ENCODE data around the gene ST3GAL3. TPM values are rescaled to one million over a fixed set of nuclear protein-coding genes. Genes with fewer than 3 reads are reported as not detected.

The ST3GAL3 gene
- total and polyA plus RNA-seq, 2 of the 13 experiments (the other 11 are each of a cell fraction or from before 2014, with no cell fraction given): 5.1 to 8.1 TPM

GRCh38 chr1:43707190-43708001 lies at the start of gene ST3GAL3 (continued):
- TF ChIP-seq, protein P1, sequence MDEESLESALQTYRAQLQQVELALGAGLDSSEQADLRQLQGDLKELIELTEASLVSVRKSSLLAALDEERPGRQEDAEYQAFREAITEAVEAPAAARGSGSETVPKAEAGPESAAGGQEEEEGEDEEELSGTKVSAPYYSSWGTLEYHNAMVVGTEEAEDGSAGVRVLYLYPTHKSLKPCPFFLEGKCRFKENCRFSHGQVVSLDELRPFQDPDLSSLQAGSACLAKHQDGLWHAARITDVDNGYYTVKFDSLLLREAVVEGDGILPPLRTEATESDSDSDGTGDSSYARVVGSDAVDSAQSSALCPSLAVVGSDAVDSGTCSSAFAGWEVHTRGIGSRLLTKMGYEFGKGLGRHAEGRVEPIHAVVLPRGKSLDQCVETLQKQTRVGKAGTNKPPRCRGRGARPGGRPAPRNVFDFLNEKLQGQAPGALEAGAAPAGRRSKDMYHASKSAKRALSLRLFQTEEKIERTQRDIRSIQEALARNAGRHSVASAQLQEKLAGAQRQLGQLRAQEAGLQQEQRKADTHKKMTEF (CRISPR knock-in tag; IDR thresholded peaks at IDR 0.05): peak; percentile 39; the same call in 1 of the 2 replicates
- peak; percentile 42 for TF ChIP-seq ZMYM4 (CRISPR knock-in tag; IDR thresholded peaks at IDR 0.05)
- peak; percentile 78 for TF ChIP-seq MXD1 (CRISPR knock-in tag; IDR thresholded peaks at IDR 0.05)
- no peak for TF ChIP-seq SRSF9 (IDR thresholded peaks at IDR 0.05; ENCODE audit: borderline replicate concordance, insufficient read depth, low read depth, low read length, poor library complexity, severe bottlenecking)
- TF ChIP-seq ZSCAN9 (CRISPR knock-in tag; IDR thresholded peaks at IDR 0.05; ENCODE audit: borderline replicate concordance): peak; percentile 60; the same call in 1 of the 2 replicates
- TF ChIP-seq SMAD9 (CRISPR knock-in tag; IDR thresholded peaks at IDR 0.05): no peak
- TF ChIP-seq, protein P2, sequence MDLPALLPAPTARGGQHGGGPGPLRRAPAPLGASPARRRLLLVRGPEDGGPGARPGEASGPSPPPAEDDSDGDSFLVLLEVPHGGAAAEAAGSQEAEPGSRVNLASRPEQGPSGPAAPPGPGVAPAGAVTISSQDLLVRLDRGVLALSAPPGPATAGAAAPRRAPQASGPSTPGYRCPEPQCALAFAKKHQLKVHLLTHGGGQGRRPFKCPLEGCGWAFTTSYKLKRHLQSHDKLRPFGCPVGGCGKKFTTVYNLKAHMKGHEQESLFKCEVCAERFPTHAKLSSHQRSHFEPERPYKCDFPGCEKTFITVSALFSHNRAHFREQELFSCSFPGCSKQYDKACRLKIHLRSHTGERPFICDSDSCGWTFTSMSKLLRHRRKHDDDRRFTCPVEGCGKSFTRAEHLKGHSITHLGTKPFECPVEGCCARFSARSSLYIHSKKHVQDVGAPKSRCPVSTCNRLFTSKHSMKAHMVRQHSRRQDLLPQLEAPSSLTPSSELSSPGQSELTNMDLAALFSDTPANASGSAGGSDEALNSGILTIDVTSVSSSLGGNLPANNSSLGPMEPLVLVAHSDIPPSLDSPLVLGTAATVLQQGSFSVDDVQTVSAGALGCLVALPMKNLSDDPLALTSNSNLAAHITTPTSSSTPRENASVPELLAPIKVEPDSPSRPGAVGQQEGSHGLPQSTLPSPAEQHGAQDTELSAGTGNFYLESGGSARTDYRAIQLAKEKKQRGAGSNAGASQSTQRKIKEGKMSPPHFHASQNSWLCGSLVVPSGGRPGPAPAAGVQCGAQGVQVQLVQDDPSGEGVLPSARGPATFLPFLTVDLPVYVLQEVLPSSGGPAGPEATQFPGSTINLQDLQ (CRISPR knock-in tag; IDR thresholded peaks at IDR 0.05): peak; percentile 92
- TF ChIP-seq, protein P3, sequence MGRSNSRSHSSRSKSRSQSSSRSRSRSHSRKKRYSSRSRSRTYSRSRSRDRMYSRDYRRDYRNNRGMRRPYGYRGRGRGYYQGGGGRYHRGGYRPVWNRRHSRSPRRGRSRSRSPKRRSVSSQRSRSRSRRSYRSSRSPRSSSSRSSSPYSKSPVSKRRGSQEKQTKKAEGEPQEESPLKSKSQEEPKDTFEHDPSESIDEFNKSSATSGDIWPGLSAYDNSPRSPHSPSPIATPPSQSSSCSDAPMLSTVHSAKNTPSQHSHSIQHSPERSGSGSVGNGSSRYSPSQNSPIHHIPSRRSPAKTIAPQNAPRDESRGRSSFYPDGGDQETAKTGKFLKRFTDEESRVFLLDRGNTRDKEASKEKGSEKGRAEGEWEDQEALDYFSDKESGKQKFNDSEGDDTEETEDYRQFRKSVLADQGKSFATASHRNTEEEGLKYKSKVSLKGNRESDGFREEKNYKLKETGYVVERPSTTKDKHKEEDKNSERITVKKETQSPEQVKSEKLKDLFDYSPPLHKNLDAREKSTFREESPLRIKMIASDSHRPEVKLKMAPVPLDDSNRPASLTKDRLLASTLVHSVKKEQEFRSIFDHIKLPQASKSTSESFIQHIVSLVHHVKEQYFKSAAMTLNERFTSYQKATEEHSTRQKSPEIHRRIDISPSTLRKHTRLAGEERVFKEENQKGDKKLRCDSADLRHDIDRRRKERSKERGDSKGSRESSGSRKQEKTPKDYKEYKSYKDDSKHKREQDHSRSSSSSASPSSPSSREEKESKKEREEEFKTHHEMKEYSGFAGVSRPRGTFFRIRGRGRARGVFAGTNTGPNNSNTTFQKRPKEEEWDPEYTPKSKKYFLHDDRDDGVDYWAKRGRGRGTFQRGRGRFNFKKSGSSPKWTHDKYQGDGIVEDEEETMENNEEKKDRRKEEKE (IDR thresholded peaks at IDR 0.05): no peak
- 0 out of 2 replicates have a peak, but pooled peaks have one; percentile 39 for TF ChIP-seq ZNF564 (CRISPR knock-in tag; IDR thresholded peaks at IDR 0.05)
- TF ChIP-seq SCMH1 (CRISPR knock-in tag; IDR thresholded peaks at IDR 0.05; ENCODE audit: borderline replicate concordance): no peak
- TF ChIP-seq ZNF891 (CRISPR knock-in tag; IDR thresholded peaks at IDR 0.05): peak; percentile 93
- no peak for TF ChIP-seq DPF2 (CRISPR knock-in tag; IDR thresholded peaks at IDR 0.05; ENCODE audit: borderline replicate concordance, low read depth)
- TF ChIP-seq MAF1 (CRISPR knock-in tag; IDR thresholded peaks at IDR 0.05; ENCODE audit: borderline replicate concordance): 0 out of 2 replicates have a peak, but pooled peaks have one; percentile 65
- peak; percentile 58; the same call in 1 of the 2 replicates for TF ChIP-seq ZNF691 (CRISPR knock-in tag; IDR thresholded peaks at IDR 0.05; ENCODE audit: borderline replicate concordance, low read depth)
- peak; percentile 89 for TF ChIP-seq AGO1 (IDR thresholded peaks at IDR 0.05; ENCODE audit: low read depth, low read length, poor library complexity, severe bottlenecking)
- no peak for TF ChIP-seq HHEX (CRISPR knock-in tag; IDR thresholded peaks at IDR 0.05)
- TF ChIP-seq, protein P4, sequence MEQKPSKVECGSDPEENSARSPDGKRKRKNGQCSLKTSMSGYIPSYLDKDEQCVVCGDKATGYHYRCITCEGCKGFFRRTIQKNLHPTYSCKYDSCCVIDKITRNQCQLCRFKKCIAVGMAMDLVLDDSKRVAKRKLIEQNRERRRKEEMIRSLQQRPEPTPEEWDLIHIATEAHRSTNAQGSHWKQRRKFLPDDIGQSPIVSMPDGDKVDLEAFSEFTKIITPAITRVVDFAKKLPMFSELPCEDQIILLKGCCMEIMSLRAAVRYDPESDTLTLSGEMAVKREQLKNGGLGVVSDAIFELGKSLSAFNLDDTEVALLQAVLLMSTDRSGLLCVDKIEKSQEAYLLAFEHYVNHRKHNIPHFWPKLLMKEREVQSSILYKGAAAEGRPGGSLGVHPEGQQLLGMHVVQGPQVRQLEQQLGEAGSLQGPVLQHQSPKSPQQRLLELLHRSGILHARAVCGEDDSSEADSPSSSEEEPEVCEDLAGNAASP (CRISPR knock-in tag; IDR thresholded peaks at IDR 0.05; ENCODE audit: borderline replicate concordance): no peak; the same call in 1 of the 2 replicates
- peak; percentile 71 for TF ChIP-seq RXRA (CRISPR knock-in tag; IDR thresholded peaks at IDR 0.05)

Measured in HepG2 (cell line).